K562 treated with DMSO at 1 percent for 12 hours (cell line): ENCODE data around the gene C21orf58. TPM values are rescaled to one million over a fixed set of nuclear protein-coding genes. Genes with fewer than 3 reads are reported as not detected.

Experiments used
- total RNA-seq: library from RNA; unstranded; fragments of 300-600 nt; gene quantifications from 2 replicates; pipeline ENCODE4 v1.2.3, GENCODE V29; 2022; ENCODE audit not compliant: insufficient read depth

The C21orf58 gene
- total RNA-seq: 15.2 and 30.9 TPM in 2 replicates

DNA sequence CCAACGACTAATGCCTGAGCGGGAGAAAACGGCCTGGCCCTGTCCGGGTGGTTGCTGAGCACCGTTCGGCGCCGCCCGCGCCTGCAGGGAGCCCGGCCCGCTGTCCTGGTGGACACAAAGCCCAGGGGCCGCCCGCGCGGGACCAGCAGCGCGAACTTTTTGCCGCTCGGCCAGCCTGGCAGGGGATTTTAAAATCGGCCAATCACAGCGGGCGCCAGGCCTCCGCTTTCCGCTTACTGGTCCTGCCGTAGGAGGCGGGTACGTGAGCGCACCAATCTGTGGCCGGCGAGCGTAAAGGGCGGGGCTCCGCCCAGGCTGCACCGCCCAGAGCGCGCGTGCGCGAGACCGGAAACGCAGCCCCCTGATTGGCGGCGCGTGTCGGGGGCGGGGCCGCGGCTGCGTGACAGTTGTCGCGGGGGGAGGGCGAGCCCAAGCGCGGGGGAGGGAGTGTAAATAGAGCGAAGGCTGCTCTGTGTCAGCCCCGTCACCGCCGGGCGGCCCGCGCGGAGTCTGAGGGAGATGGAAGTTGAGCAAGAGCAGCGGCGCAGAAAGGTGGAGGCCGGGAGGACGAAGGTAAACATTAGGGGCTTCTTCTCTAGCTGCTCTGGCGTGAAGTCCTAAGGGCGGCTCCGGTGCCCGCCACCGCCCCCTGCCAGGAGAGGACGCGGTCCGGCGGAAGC lies at the start of gene C21orf58, which contains the start of gene PCNT:
Gene C21orf58, minus strand, starts transcription at position 161 of the 680 bp plus-strand sequence. CDS start 1,132 bp downstream, outside the sequence.
Gene PCNT, plus strand, starts transcription at position 447 of the 680 bp plus-strand sequence. Its CDS starts 73 bp downstream, at position 520.

DNA sequence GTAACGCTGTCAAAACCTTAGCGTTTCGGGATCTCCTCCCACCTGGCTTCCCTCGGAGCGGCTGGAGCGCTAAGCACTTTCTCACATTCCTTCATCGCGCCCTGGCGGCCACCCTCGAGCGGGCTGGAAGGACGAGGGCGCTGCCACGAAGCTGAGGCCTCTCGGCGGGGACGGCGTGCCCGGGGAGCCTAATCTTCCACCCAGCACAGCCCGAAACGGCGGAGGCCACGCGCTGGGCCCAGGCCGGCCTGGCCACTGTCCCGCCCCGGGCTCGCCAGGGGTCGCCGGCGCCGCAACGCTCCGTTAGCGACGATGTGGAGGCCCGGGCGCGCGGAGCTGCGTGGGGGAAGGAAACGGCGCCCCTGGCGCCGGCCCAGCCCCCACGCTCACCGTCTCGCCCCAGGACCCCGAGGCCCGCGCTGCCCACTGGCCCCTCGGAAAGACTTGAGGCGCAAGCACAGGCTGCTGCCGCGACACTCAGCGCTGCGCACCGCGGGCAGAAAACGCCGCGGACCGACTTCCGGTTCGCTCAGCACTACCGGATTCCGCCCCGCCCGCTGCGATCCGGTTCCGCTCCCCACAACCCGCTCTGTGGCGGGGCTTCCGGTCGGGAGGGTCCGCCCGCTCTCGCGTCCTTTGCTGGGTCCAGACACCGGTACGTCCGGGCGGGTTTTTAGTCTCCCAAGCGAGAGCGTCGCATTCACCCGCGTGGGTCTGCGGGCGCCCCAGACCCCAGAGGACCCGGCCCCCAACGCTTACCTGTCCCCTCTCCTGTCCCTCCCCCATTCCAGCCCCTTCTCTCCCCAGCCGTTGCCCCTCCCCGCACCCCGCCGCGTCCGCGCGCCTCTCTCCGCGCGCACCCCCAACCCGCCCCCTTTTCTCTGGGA lies 37.7 kb downstream of the C21orf58 start, which contains the start of gene YBEY:
Gene YBEY, plus strand, starts transcription at position 582 of the 887 bp plus-strand sequence. CDS start 572 bp downstream, outside the sequence.

DNA sequence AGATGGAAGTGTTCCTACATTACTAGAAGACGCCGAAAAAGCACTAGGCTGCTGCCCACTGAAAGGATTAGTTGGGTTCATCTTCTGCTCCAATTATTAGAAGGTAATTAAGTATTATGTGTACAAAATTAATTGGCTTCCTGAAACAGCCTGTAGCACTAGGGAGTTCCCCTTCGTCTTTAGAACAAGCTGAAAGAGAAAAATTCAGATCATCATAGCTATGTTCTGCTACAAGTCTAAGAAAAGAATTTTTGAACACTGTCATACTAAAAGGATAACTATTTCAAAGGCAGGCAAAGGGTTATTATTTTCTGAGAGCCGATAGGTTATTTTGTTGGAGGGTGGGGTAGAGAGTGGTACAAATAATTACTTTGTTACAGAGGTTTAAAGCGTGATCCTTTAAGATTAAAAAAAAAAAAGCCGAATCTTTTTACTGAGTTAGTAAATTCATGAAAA lies 38.4 kb downstream of the C21orf58 start, which contains the start of gene MCM3AP:
Gene MCM3AP, minus strand, starts transcription at position 406 of the 456 bp plus-strand sequence. Its CDS starts 325 bp downstream, at position 81.

Other genes starting within 250 kb of the C21orf58 start
- gene COL6A2, start 225.8 kb downstream of the C21orf58 start, total RNA-seq: 9.9 and 21.3 TPM in 2 replicates
- 1.1 and 2.6 TPM in 2 replicates for gene FTCD, start 168.3 kb downstream of the C21orf58 start, total RNA-seq
- gene SPATC1L, start 139.4 kb downstream of the C21orf58 start, total RNA-seq: 65.2 and 87.4 TPM in 2 replicates
- gene LSS, start 95.1 kb downstream of the C21orf58 start, total RNA-seq: 24.0 and 37.8 TPM in 2 replicates
- 51.3 and 154 TPM in 2 replicates for gene MCM3AP, start 38.3 kb downstream of the C21orf58 start, total RNA-seq
- gene YBEY, start 37.5 kb downstream of the C21orf58 start, total RNA-seq: 28.1 and 38.9 TPM in 2 replicates
- gene PCNT, start 286 bp upstream of the C21orf58 start, total RNA-seq: 22.2 and 50.2 TPM in 2 replicates
- 10.3 and 35.2 TPM in 2 replicates for gene DIP2A, start 135.0 kb upstream of the C21orf58 start, total RNA-seq